ENCODE data around the gene COA1.

Gene COA1

GRCh38 chr7:43764807-43765491, 35.6 kb upstream of the COA1 start:
- no peak for ATAC-seq

GRCh38 chr7:43764039-43764761, 34.9 kb upstream of the COA1 start:
- ATAC-seq, result no peak
- no peak for TF ChIP-seq ZFP3 (CRISPR knock-in tag; IDR thresholded peaks at IDR 0.05)
- TF ChIP-seq ZFP30 (CRISPR knock-in tag; IDR thresholded peaks at IDR 0.05), result no peak
- no peak for TF ChIP-seq ZC3H10 (CRISPR knock-in tag; IDR thresholded peaks at IDR 0.05)
- TF ChIP-seq OSR1 (CRISPR knock-in tag; IDR thresholded peaks at IDR 0.05), result no peak
- TF ChIP-seq ISL1 (CRISPR knock-in tag; IDR thresholded peaks at IDR 0.05), result no peak
- no peak for TF ChIP-seq TOX (CRISPR knock-in tag; IDR thresholded peaks at IDR 0.05; ENCODE audit: borderline replicate concordance)
- no peak for TF ChIP-seq ZNF8 (CRISPR knock-in tag; IDR thresholded peaks at IDR 0.05)
- no peak for TF ChIP-seq ZNF565 (CRISPR knock-in tag; conservative IDR thresholded peaks at IDR 0.05; ENCODE audit: low read depth)
- no peak for TF ChIP-seq POU6F1 (CRISPR knock-in tag; IDR thresholded peaks at IDR 0.05; ENCODE audit: borderline replicate concordance, low read depth)
- no peak for TF ChIP-seq BACH2 (CRISPR knock-in tag; IDR thresholded peaks at IDR 0.05; ENCODE audit: borderline replicate concordance)
- TF ChIP-seq CSDC2 (CRISPR knock-in tag; IDR thresholded peaks at IDR 0.05), result no peak
- no peak for TF ChIP-seq ARNTL (CRISPR knock-in tag; IDR thresholded peaks at IDR 0.05; ENCODE audit: borderline replicate concordance, low read depth)
- TF ChIP-seq ESRRG (CRISPR knock-in tag; IDR thresholded peaks at IDR 0.05), result no peak
- TF ChIP-seq TCF4 (CRISPR knock-in tag; IDR thresholded peaks at IDR 0.05; ENCODE audit: borderline replicate concordance), result no peak
- no peak for TF ChIP-seq CSRNP3 (CRISPR knock-in tag; IDR thresholded peaks at IDR 0.05)

More at GRCh38 chr7:43764807-43765491, 35.6 kb upstream of the COA1 start:
- TF ChIP-seq SNAI2 (CRISPR knock-in tag; IDR thresholded peaks at IDR 0.05), result no peak
- no peak for TF ChIP-seq CSRNP3 (CRISPR knock-in tag; IDR thresholded peaks at IDR 0.05)
- no peak for TF ChIP-seq CREB5 (CRISPR knock-in tag; IDR thresholded peaks at IDR 0.05; ENCODE audit: low read depth)
- no peak for TF ChIP-seq ARNTL (CRISPR knock-in tag; IDR thresholded peaks at IDR 0.05; ENCODE audit: borderline replicate concordance, low read depth)
- no peak for TF ChIP-seq POU6F1 (CRISPR knock-in tag; IDR thresholded peaks at IDR 0.05; ENCODE audit: borderline replicate concordance, low read depth)
- no peak for TF ChIP-seq TSHZ2 (CRISPR knock-in tag; IDR thresholded peaks at IDR 0.05)
- no peak for TF ChIP-seq ZFP30 (CRISPR knock-in tag; IDR thresholded peaks at IDR 0.05)
- TF ChIP-seq BACH2 (CRISPR knock-in tag; IDR thresholded peaks at IDR 0.05; ENCODE audit: borderline replicate concordance), result no peak
- no peak for TF ChIP-seq ZFP3 (CRISPR knock-in tag; IDR thresholded peaks at IDR 0.05)
- no peak for TF ChIP-seq CSDC2 (CRISPR knock-in tag; IDR thresholded peaks at IDR 0.05)

All from SK-N-SH treated with all-trans-retinoic acid at 6 μM for 48 hours (cell line).